ENCODE data around the gene AHR. TPM values are rescaled to one million over a fixed set of nuclear protein-coding genes. Genes with fewer than 3 reads are reported as not detected.

Gene AHR
- polyA plus RNA-seq, 1 experiment, result 5.9 TPM

GRCh38 chr7:17357952-17358351, 59.5 kb downstream of the AHR start:
- ChIA-PET CTCF (no interaction called here), POLR2A (no interaction called here)
- Histone ChIP-seq H3K27me3 (ENCODE audit: control insufficient read depth, insufficient read depth, low read length) (no peaks in the 10 kb centered on the region), H3K36me3 (ENCODE audit: control insufficient read depth, insufficient read depth, low read length) (no peaks in the 10 kb centered on the region), H3K4me3 (ENCODE audit: low read depth, low read length) (no peak overlapping the region)
- no peak for TF ChIP-seq CTCF (IDR thresholded peaks at IDR 0.05; ENCODE audit: insufficient read depth, low read depth, low read length)
- DNase-seq (ENCODE audit: low read depth), result no peak

DNA sequence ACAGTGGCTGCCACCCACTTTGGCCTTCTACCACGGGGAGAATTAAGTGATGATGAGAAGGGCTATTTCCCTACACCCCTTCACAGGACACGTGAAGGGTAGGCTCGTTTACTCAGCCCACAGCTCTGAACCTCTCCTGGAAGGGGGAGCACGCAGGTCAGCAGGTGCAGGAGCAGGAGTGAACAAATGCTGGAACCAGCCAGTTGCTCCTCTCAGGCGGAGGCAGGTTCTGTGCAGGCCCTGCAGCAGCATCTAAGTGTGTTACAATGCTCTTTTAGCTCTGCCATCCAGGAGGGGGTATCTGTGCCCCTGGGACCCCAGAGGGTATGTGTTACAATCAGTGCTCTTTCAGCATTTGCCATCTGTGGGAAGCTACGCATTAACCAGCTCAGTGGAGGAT, 61.2 kb downstream of the AHR start:
- CTCF ChIA-PET, result no interaction called here
- Histone ChIP-seq H3K4me3 (ENCODE audit: low read depth, low read length) (no peak overlapping the region), H3K36me3 (ENCODE audit: control insufficient read depth, insufficient read depth, low read length) (no peaks in the 10 kb centered on the region), H3K27me3 (ENCODE audit: control insufficient read depth, insufficient read depth, low read length) (no peaks in the 10 kb centered on the region)
- TF ChIP-seq CTCF (IDR thresholded peaks at IDR 0.05; ENCODE audit: insufficient read depth, low read depth, low read length), result no peak
- POLR2A ChIA-PET, result no interaction called here
- DNase-seq (ENCODE audit: low read depth), result no peak

- CTCF ChIA-PET, result interaction anchor here (0.9 kb wide), 1 partner anchor 63 kb away, joined by 3 read pairs; no protein-coding TSS in a partner anchor
These were observed 64.1 kb downstream of the AHR start for GRCh38 chr7:17362439-17363105.

GRCh38 chr7:17364671-17365070, 66.2 kb downstream of the AHR start:
- DNase-seq (ENCODE audit: low read depth), result no peak
- no peaks in the 10 kb centered on the region for H3K36me3 ChIP-seq (ENCODE audit: control insufficient read depth, insufficient read depth, low read length)
- no peak overlapping the region for H3K4me3 ChIP-seq (ENCODE audit: low read depth, low read length)
- H3K27me3 ChIP-seq (ENCODE audit: control insufficient read depth, insufficient read depth, low read length), result no peaks in the 10 kb centered on the region
- CTCF ChIA-PET, result no interaction called here
- POLR2A ChIA-PET, result no interaction called here
- no peak for TF ChIP-seq CTCF (IDR thresholded peaks at IDR 0.05; ENCODE audit: insufficient read depth, low read depth, low read length)

More at GRCh38 chr7:17362439-17363105, 64.1 kb downstream of the AHR start:
- no peaks in the 10 kb centered on the region for H3K27me3 ChIP-seq (ENCODE audit: control insufficient read depth, insufficient read depth, low read length)
- TF ChIP-seq CTCF (IDR thresholded peaks at IDR 0.05; ENCODE audit: insufficient read depth, low read depth, low read length), result no peak
- POLR2A ChIA-PET, result no interaction called here
- DNase-seq (ENCODE audit: low read depth), result no peak
- H3K36me3 ChIP-seq (ENCODE audit: control insufficient read depth, insufficient read depth, low read length), result no peaks in the 10 kb centered on the region
- no peak overlapping the region for H3K4me3 ChIP-seq (ENCODE audit: low read depth, low read length)

DNA sequence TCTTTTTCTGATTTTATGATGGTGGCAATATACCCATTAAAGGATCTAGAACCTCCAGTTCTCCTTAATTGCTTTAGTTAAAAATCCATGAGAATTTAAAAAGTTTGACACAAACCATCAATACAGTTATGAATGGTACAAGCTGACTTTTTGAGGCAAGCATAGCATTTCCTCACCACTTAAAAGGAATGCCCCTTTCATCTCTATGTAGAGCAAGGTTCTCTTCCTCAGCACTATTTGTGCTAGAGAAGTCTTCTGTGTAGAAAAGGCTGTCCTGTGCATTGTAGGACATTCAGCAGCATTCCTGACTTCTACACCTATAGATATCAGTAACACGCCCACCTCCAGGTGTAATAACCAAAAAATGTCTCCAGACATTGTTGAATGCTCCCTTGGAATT, 67.3 kb downstream of the AHR start:
- ChIA-PET POLR2A (no interaction called here), CTCF (interaction anchor here (0.7 kb wide), 1 partner anchor 34 kb away, joined by 3 read pairs; no protein-coding TSS in a partner anchor)
- Histone ChIP-seq H3K27me3 (ENCODE audit: control insufficient read depth, insufficient read depth, low read length) (no peaks in the 10 kb centered on the region), H3K4me3 (ENCODE audit: low read depth, low read length) (no peak overlapping the region), H3K36me3 (ENCODE audit: control insufficient read depth, insufficient read depth, low read length) (no peaks in the 10 kb centered on the region)
- TF ChIP-seq CTCF (IDR thresholded peaks at IDR 0.05; ENCODE audit: insufficient read depth, low read depth, low read length), result no peak
- DNase-seq (ENCODE audit: low read depth), result no peak
